ENCODE results near the gene AGO1. TPM values are rescaled to one million over a fixed set of nuclear protein-coding genes. Genes with fewer than 3 reads are reported as not detected.
A peak's percentile ranks its signal among the peaks of the same experiment; 100 is the strongest.

The AGO1 gene
- total and polyA plus RNA-seq, 11 donors, result 3.0 to 27.0 (median 20.5) TPM

DNA sequence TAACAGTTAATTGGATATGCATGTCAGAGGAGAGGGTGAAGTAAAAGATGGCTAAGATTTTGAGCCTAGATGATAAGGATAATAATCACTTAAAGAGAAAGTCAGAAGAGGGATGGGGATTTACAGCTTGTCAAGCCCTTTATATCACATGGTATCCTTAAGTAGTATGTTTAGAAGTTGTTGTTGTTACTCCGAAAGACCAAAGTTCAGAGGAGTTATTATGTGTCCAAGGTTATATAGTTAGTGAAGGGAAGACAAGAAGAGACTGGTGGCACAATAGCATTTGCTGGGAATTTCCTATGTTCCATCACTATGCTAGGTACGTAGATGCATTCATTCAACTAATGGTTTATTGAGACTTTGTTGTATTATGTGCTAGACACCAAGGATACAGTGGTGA lies 30.8 kb upstream of the AGO1 start:
- H3K36me3 ChIP-seq, result peaks cover 0 to 82% (median 54%) of the 10 kb centered on the region in 9 donors
- TF ChIP-seq CTCF (IDR thresholded peaks at IDR 0.05) (no peak), POLR2A (IDR thresholded peaks at IDR 0.05) (no peak)
- peaks cover 0 to 37% (median 13%) of the 10 kb centered on the region in 12 donors for H3K4me1 ChIP-seq
- H3K27me3 ChIP-seq, result no peaks in the 10 kb centered on the region
- no peaks in the 10 kb centered on the region for H3K9me3 ChIP-seq
- peak overlapping the region in 11 of 12 donors; percentile 26 to 89 (median 75) for H3K27ac ChIP-seq
- DNase-seq (no peak), ATAC-seq (no peak)
- WGBS, 4 donors, result 33 to 37% (median 34%) methylated on average over 2 of the region's 2 CpGs
- intact Hi-C loops (cut with DNase I), result loop anchor here in 1 of 10 donors (10.0 kb wide), 1 partner anchor 233 kb away; the partner anchor contains the start of genes ADPRS and TEKT2
- no peak overlapping the region for H3K4me3 ChIP-seq

DNA sequence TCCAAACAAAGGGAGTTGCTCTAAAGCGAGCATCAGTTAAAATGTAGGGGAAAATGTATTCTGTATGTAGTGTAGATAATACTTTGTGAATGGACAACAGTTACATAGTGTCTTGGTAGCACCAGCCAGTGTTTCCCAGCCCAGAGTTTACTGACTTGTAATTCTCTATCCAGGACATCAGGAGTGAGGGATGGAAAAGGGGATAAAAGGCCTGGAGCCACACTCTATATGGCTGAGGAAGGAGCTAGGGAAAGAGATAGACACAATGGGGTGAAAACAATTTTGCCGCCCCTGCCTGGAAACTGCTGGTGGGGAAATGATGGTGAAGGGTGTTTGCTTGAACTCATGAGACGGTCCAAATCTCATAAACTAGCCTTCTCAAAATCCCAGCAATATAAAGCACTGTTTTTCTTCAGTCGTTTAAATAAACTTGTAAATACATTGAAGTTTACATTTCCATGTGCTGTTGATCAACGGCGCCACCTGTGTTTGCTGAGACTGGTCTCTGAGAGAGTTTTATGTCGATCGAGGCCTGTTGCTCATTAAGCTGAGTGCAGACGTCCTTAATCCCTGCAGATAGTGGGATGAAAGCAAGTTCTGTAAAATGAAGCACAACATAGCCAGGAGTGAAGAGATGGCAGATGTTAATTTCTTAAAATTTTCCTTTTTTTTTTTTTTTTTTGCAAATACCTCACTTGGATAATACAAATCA lies 27.9 kb upstream of the AGO1 start:
- intact Hi-C loops (cut with DNase I), result loop anchor here in 1 of 10 donors (10.0 kb wide), 1 partner anchor 230 kb away; the partner anchor contains the start of genes ADPRS and TEKT2
- DNase-seq, result no peak

GRCh38 chr1:35856964-35857363 lies 26.0 kb upstream of the AGO1 start:
- H3K36me3 ChIP-seq, result peaks cover 0 to 47% (median 32%) of the 10 kb centered on the region in 9 donors
- TF ChIP-seq POLR2A (IDR thresholded peaks at IDR 0.05) (no peak), CTCF (IDR thresholded peaks at IDR 0.05) (no peak)
- no peak for DNase-seq
- H3K27me3 ChIP-seq, result no peaks in the 10 kb centered on the region
- H3K27ac ChIP-seq, result no peak overlapping the region
- WGBS, 4 donors, result 29 to 61% (median 46%) methylated on average over 1 of the region's 1 CpG
- H3K4me3 ChIP-seq, result no peak overlapping the region
- no peaks in the 10 kb centered on the region for H3K9me3 ChIP-seq
- intact Hi-C loops (cut with DNase I), result loop anchor here in 1 of 10 donors (10.0 kb wide), 1 partner anchor 228 kb away; the partner anchor contains the start of genes ADPRS and TEKT2
- ATAC-seq, result no peak
- H3K4me1 ChIP-seq, result peaks cover 0 to 15% (median 5%) of the 10 kb centered on the region in 12 donors

More for the DNA sequence above, 27.9 kb upstream of the AGO1 start:
- H3K27me3 ChIP-seq, result no peaks in the 10 kb centered on the region
- no peak for ATAC-seq
- no peaks in the 10 kb centered on the region for H3K9me3 ChIP-seq
- H3K27ac ChIP-seq, result no peak overlapping the region
- WGBS, 4 donors, result 77 to 80% (median 80%) methylated on average over 9 of the region's 9 CpGs
- TF ChIP-seq POLR2A (IDR thresholded peaks at IDR 0.05), result no peak
- TF ChIP-seq CTCF (IDR thresholded peaks at IDR 0.05), result no peak
- H3K4me3 ChIP-seq, result no peak overlapping the region
- peaks cover 0 to 65% (median 46%) of the 10 kb centered on the region in 9 donors for H3K36me3 ChIP-seq
- H3K4me1 ChIP-seq, result peaks cover 0 to 27% (median 13%) of the 10 kb centered on the region in 12 donors

DNA sequence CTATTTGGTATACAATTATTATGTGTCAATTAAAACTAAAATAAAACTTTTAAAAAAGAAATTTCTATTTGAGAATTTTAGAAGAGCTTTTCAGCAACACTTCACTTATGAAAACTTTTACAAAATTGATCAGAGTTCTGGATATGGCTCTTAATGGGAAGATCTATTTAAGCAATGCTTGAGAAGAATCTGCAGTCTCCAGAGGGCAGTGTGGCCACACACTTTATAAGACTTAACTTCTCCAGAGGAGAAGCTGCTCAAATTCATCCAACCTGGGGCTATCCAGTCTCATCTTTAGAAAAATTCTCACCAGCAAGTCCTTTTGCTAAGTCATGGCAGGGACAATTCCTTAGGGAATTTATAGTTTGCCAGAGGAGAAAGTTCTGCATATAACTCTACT lies 25.2 kb upstream of the AGO1 start:
- TF ChIP-seq POLR2A (IDR thresholded peaks at IDR 0.05), result no peak
- peak in 4 of 12 donors; percentile 10 to 40 (median 27) for TF ChIP-seq CTCF (IDR thresholded peaks at IDR 0.05)
- Histone ChIP-seq H3K4me1 (peaks cover 0 to 17% (median 0%) of the 10 kb centered on the region in 12 donors), H3K4me3 (no peak overlapping the region), H3K9me3 (no peaks in the 10 kb centered on the region), H3K27ac (no peak overlapping the region), H3K27me3 (no peaks in the 10 kb centered on the region), H3K36me3 (peaks cover 0 to 38% (median 32%) of the 10 kb centered on the region in 9 donors)
- DNase-seq, result no peak
- intact Hi-C loops (cut with DNase I), result loop anchor here in 1 of 10 donors (10.0 kb wide), 1 partner anchor 227 kb away; the partner anchor contains the start of genes ADPRS and TEKT2
- peak in 1 of 4 donors; percentile 47 for ATAC-seq

Measured in heart left ventricle (tissue), 16 donors.